Stimulated activated naive B cell treated with anti-CD40 and anti-IgM and Interleukin-4, amounts not matched to agents 10 μg/mL and 1 μg/mL and 100 μg/mL, for 72 hours (primary cell): ENCODE measurements around the gene RAP1A.
A peak's percentile ranks its signal among the peaks of the same experiment; 100 is the strongest.

Experiments
- ATAC-seq, 2 donors: fragments of 150-1000 bp; cut with Tn5 transposase; replicated peaks; 2 replicates each; pipeline ENCODE4 v1.10.0; 2021; ENCODE audit warnings: moderate library complexity in 1 of 2
- DNase-seq: peaks from one replicate; pipeline ENCODE4 v3.0.0; 2021
- H3K27ac Mint-ChIP-seq: one replicate; pipeline ENCODE4 v1.8.0; 2022; ENCODE audit warnings: mild to moderate bottlenecking, mixed read lengths
- H3K27me3 Mint-ChIP-seq, 2 donors: one replicate each; pipeline ENCODE4 v1.8.0; 2022; ENCODE audit warnings: mixed read lengths in 2 of 2
- H3K36me3 Mint-ChIP-seq, 2 donors: one replicate each; pipeline ENCODE4 v1.8.0; 2022; ENCODE audit warnings: mixed read lengths in 2 of 2, mild to moderate bottlenecking in 1 of 2
- H3K4me1 Mint-ChIP-seq, 2 donors: one replicate each; pipeline ENCODE4 v1.8.0; 2022; ENCODE audit warnings: mixed read lengths in 2 of 2, mild to moderate bottlenecking in 1 of 2
- H3K4me3 Mint-ChIP-seq, 2 donors: one replicate each; pipeline ENCODE4 v1.8.0; 2022; ENCODE audit warnings: mild to moderate bottlenecking in 2 of 2, mixed read lengths in 2 of 2, moderate library complexity in 1 of 2
- H3K9me3 Mint-ChIP-seq, 2 donors: one replicate each; pipeline ENCODE4 v1.8.0; 2022; ENCODE audit warnings: mixed read lengths in 2 of 2, mild to moderate bottlenecking in 1 of 2

Gene RAP1A

GRCh38 chr1:111755331-111756123, 135.9 kb downstream of the RAP1A start, which contains the start of gene DDX20:
TSS of gene DDX20 (plus strand) at chr1:111755901. CDS start at chr1:111755925, 24 bp downstream.
- no peaks in the 10 kb centered on the region for H3K9me3 Mint-ChIP-seq
- peak within 1 kb of the TSS; percentile 85 to 96 for H3K4me3 Mint-ChIP-seq
- ATAC-seq (peak; percentile 91 to 93), DNase-seq (peak; percentile 94)
- H3K36me3 Mint-ChIP-seq, result peaks cover 10 to 15% of the 10 kb centered on the region in 2 donors
- H3K27ac Mint-ChIP-seq, result peak within 1 kb of the TSS; percentile 98
- peaks cover 16 to 45% of the 10 kb centered on the region in 2 donors for H3K4me1 Mint-ChIP-seq
- no peaks in the 10 kb centered on the region for H3K27me3 Mint-ChIP-seq

GRCh38 chr1:111756124-111756513, 136.5 kb downstream of the RAP1A start:
- H3K4me3 Mint-ChIP-seq, result peak overlapping the region; percentile 85 to 96
- ATAC-seq (peak; percentile 18 to 19), DNase-seq (no peak)
- H3K27me3 Mint-ChIP-seq, result no peaks in the 10 kb centered on the region
- peaks cover 16 to 45% of the 10 kb centered on the region in 2 donors for H3K4me1 Mint-ChIP-seq
- H3K27ac Mint-ChIP-seq, result peak overlapping the region; percentile 98
- peaks cover 10 to 20% of the 10 kb centered on the region in 2 donors for H3K36me3 Mint-ChIP-seq
- no peaks in the 10 kb centered on the region for H3K9me3 Mint-ChIP-seq

GRCh38 chr1:111758373-111758772, 138.8 kb downstream of the RAP1A start:
- ATAC-seq (no peak), DNase-seq (no peak)
- H3K36me3 Mint-ChIP-seq, result peaks cover 20 to 32% of the 10 kb centered on the region in 2 donors
- no peaks in the 10 kb centered on the region for H3K9me3 Mint-ChIP-seq
- peak overlapping the region; percentile 1 for H3K27ac Mint-ChIP-seq
- no peaks in the 10 kb centered on the region for H3K27me3 Mint-ChIP-seq
- no peak overlapping the region for H3K4me3 Mint-ChIP-seq
- H3K4me1 Mint-ChIP-seq, result peaks cover 16 to 38% of the 10 kb centered on the region in 2 donors

GRCh38 chr1:111761717-111762116, 142.1 kb downstream of the RAP1A start:
- Mint-ChIP-seq H3K36me3 (peaks cover 28 to 52% of the 10 kb centered on the region in 2 donors), H3K27me3 (no peaks in the 10 kb centered on the region), H3K4me3 (no peak overlapping the region), H3K4me1 (peaks cover 8 to 19% of the 10 kb centered on the region in 2 donors), H3K27ac (no peak overlapping the region), H3K9me3 (no peaks in the 10 kb centered on the region)
- DNase-seq (no peak), ATAC-seq (no peak)

- H3K36me3 Mint-ChIP-seq, result peaks cover 28 to 52% of the 10 kb centered on the region in 2 donors
- H3K27me3 Mint-ChIP-seq, result no peaks in the 10 kb centered on the region
- ATAC-seq (no peak), DNase-seq (no peak)
- H3K4me3 Mint-ChIP-seq, result no peak overlapping the region
- H3K9me3 Mint-ChIP-seq, result no peaks in the 10 kb centered on the region
- no peak overlapping the region for H3K27ac Mint-ChIP-seq
- peaks cover 8 to 13% of the 10 kb centered on the region in 2 donors for H3K4me1 Mint-ChIP-seq
Measured at GRCh38 chr1:111762332-111762731, 142.7 kb downstream of the RAP1A start.
